Pancreas (tissue), 10 donors: ENCODE data around the gene TTYH2. TPM values are rescaled to one million over a fixed set of nuclear protein-coding genes. Genes with fewer than 3 reads are reported as not detected.
"Not testable (repeated sequence)": the region's sequence is repeated elsewhere in the genome, so short reads cannot be mapped to it uniquely, and the experiment has no call there.

Source experiments
- ATAC-seq, 4 donors: fragments of 200-7000 bp; cut with Tn5 transposase; one replicate each; pipeline versions ENCODE4 v1.8.0 to v1.9.1; 2020; ENCODE audit warnings: mild to moderate bottlenecking in 4 of 4, moderate library complexity in 4 of 4
- DNase-seq, 6 donors: peaks; one replicate each; pipeline ENCODE4 v3.0.0-alpha.2; 2020
- FAIRE-seq: peaks from 2 replicates; lab custom pipeline; 2012; peaks lifted over from hg19 to GRCh38; lab: Jason Lieb, UNC
- H3K27ac ChIP-seq, 4 donors: fragments of 200-600 bp; sonication (generic); 1 replicate in 3 of 4; 2 replicates in 1 of 4; pipeline versions ENCODE4 v1.5.0 to v1.8.0; 2020
- H3K27me3 ChIP-seq, 4 donors: fragments of 200-600 bp; one replicate each; pipeline ENCODE4 v1.8.0; 2021
- H3K36me3 ChIP-seq, 3 donors: fragments of 200-600 bp; sonication (generic) in 1 of 3; one replicate each; pipeline versions ENCODE4 v1.5.0 to v1.8.0; 2020 to 2021
- H3K4me1 ChIP-seq, 3 donors: fragments of 200-600 bp; one replicate each; pipeline ENCODE4 v1.8.0; 2021
- H3K4me3 ChIP-seq, 4 donors: fragments of 200-600 bp; sonication (generic) in 2 of 4; one replicate each; pipeline versions ENCODE4 v1.5.0 to v1.8.0; 2020 to 2021
- H3K9me3 ChIP-seq, 4 donors: fragments of 200-600 bp; one replicate each; pipeline ENCODE4 v1.8.0; 2021
- CTCF ChIP-seq, 4 donors: fragments of 200-600 bp; sonication (generic) in 3 of 4; IDR thresholded peaks; one replicate each; pipeline versions ENCODE4 v1.5.0 to v1.8.0; 2021; ENCODE audit warnings: antibody characterized with exemption in 4 of 4
- WGBS, 2 donors: extraction: QIAGEN DNeasy Blood & Tissue Kit; methylation state at CpG; one replicate each; pipeline ENCODE4 v1.1.7; 2013; 5-methylcytosine and 5-hydroxymethylcytosine counted together
- intact Hi-C, 3 donors: fragments of 100-400 bp; cut with DNase I; formaldehyde crosslinking; loops; one replicate each; pipeline versions ENCODE4 v1.11.1 to v1.14.2; 2022
- polyA plus RNA-seq, 2 donors: library from polyadenylated mRNA; stranded (reverse); fragments of 200-250 nt; gene quantifications; one replicate each; pipeline ENCODE4 v1.2.3, GENCODE V29; 2013
- total RNA-seq, 6 donors: library from RNA; stranded (reverse); fragmentation: NEBNext Ultra II Directional in 4 of 6; extraction: Animal tissue kit (Norgen Biotek cat#: 25700) in 4 of 6; gene quantifications; one replicate each; pipeline versions ENCODE4 v1.2.1 to v1.2.4, GENCODE V29; 2021 to 2023
- donor health status: healthy with polysubstance abuse.
- donor health status: DM: no; HTN: no; CAD: no; lungs with moderate emphysema.
- donor health status: DM: no; HTN: no; CAD: no.
- donor health status: control.
- donor health status: control.
- donor health status: Bipolar disorder and iron deficiency.
- donor health status: DM: yes; HTN: yes; CAD: no.
- donor health status: DM: no; HTN: no; CAD: no.
- donor health status: DM: no; HTN: no; CAD: no.
- donor health status: DM: yes; HTN: yes; CAD: no.

The TTYH2 gene
- total and polyA plus RNA-seq, 8 donors, result 3.0 to 13.8 (median 7.5) TPM

DNA sequence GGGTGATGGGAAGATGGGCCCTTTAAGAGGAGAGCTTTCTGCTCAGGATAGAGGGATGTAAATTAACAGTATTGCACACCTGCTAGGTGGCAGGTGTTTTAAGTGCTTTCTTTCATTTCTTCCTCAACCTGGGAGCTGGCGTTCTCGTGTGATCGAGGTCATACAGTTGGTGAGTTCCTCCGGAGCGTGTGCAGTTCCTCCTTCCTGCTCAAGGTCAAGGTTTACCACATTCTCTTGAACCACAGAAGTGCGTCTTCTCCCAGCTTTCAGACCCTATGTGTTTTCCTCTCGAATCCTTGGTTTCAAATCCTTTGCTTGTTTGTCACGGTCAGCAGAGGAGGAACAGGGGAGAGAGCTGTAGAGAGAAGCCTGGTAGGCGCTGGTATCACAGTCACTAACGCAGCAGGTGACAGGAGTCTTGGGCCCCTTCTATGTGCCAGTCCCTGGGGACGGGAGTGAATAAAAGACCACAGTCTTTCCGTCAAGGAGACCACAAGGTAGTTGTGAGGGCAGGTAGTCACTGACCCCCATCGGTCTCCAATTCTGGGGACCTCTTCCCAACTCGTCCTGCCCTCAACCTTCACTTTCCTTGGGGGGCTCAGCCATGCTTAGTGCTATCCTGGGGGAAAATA is 61.5 kb downstream of the TTYH2 start:
- intact Hi-C loops, result no loop called here
- 31 to 41% methylated on average over 14 of the region's 14 CpGs for WGBS, 2 donors
- no peaks in the 10 kb centered on the region for H3K36me3 ChIP-seq
- H3K4me1 ChIP-seq, result peaks cover 0 to 3% (median 0%) of the 10 kb centered on the region in 3 donors
- H3K27me3 ChIP-seq, result no peaks in the 10 kb centered on the region
- DNase-seq (no peak), ATAC-seq (no peak), FAIRE-seq (no peak)
- H3K9me3 ChIP-seq, result no peaks in the 10 kb centered on the region
- no peak overlapping the region for H3K4me3 ChIP-seq
- no peak for TF ChIP-seq CTCF (IDR thresholded peaks at IDR 0.05)
- no peak overlapping the region for H3K27ac ChIP-seq

GRCh38 chr17:74276051-74276476 is 62.7 kb downstream of the TTYH2 start:
- Histone ChIP-seq H3K27ac (no peak overlapping the region), H3K27me3 (no peaks in the 10 kb centered on the region), H3K36me3 (no peaks in the 10 kb centered on the region), H3K4me1 (peaks cover 0 to 3% (median 0%) of the 10 kb centered on the region in 3 donors), H3K4me3 (no peak overlapping the region), H3K9me3 (no peaks in the 10 kb centered on the region)
- no peak for DNase-seq
- ATAC-seq, result peak in 3 of 4 donors; percentile 20 to 39 (median 36)
- no peak for FAIRE-seq
- intact Hi-C loops, result no loop called here
- TF ChIP-seq CTCF (IDR thresholded peaks at IDR 0.05), result no peak
- 50 to 63% methylated on average over 12 of the region's 12 CpGs for WGBS, 2 donors

GRCh38 chr17:74276541-74277009 is 63.2 kb downstream of the TTYH2 start:
- peak in 2 of 4 donors; percentile 46 to 50 for ATAC-seq
- intact Hi-C loops, result no loop called here
- H3K4me1 ChIP-seq, result peaks cover 0 to 3% (median 0%) of the 10 kb centered on the region in 3 donors
- no peak for DNase-seq
- no peak overlapping the region for H3K27ac ChIP-seq
- TF ChIP-seq CTCF (IDR thresholded peaks at IDR 0.05), result no peak
- no peak overlapping the region for H3K4me3 ChIP-seq
- FAIRE-seq, result no peak
- H3K36me3 ChIP-seq, result no peaks in the 10 kb centered on the region
- H3K27me3 ChIP-seq, result no peaks in the 10 kb centered on the region
- 62 to 65% methylated on average over 5 of the region's 5 CpGs for WGBS, 2 donors
- no peaks in the 10 kb centered on the region for H3K9me3 ChIP-seq

DNA sequence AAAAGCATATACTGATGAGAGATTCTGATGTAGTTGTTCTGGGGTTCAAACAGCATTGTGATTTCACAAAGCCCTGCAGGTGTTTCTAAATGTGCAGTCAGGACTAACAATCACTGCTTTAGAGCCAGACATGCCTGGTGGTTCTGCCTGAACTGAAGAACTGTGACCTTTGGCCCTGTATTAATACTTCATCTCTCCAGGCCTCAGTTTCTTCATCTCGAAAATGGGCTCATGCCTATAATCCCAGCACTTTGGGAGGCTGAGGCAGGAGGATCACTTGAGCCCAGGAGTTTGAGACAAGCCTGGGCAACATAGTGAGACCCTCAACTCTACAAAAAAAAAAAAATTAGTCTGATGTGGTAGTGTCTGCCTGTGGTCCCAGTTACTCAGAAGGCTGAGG is 64.6 kb downstream of the TTYH2 start:
- ATAC-seq (no peak), FAIRE-seq (no peak), DNase-seq (no peak)
- Histone ChIP-seq H3K9me3 (no peaks in the 10 kb centered on the region), H3K4me3 (no peak overlapping the region), H3K36me3 (no peaks in the 10 kb centered on the region), H3K27ac (no peak overlapping the region), H3K27me3 (no peaks in the 10 kb centered on the region), H3K4me1 (peaks cover 0 to 3% (median 0%) of the 10 kb centered on the region in 3 donors)
- WGBS, 2 donors, result 33 to 49% methylated on average over 1 of the region's 1 CpG
- intact Hi-C loops, result no loop called here
- TF ChIP-seq CTCF (IDR thresholded peaks at IDR 0.05), result no peak

GRCh38 chr17:74279617-74280016 is 66.2 kb downstream of the TTYH2 start:
- DNase-seq, H3K27ac ChIP-seq, intact Hi-C loops, H3K4me1 ChIP-seq, H3K27me3 ChIP-seq, FAIRE-seq, H3K9me3 ChIP-seq, ATAC-seq, H3K4me3 ChIP-seq, H3K36me3 ChIP-seq: not testable (repeated sequence)
- 78 to 92% methylated on average over 7 of the region's 7 CpGs for WGBS, 2 donors
